ENCODE results near the gene SLC13A1.

GRCh38 chr7:123099712-123100111, 100.1 kb downstream of the SLC13A1 start:
- TF ChIP-seq, protein P1, sequence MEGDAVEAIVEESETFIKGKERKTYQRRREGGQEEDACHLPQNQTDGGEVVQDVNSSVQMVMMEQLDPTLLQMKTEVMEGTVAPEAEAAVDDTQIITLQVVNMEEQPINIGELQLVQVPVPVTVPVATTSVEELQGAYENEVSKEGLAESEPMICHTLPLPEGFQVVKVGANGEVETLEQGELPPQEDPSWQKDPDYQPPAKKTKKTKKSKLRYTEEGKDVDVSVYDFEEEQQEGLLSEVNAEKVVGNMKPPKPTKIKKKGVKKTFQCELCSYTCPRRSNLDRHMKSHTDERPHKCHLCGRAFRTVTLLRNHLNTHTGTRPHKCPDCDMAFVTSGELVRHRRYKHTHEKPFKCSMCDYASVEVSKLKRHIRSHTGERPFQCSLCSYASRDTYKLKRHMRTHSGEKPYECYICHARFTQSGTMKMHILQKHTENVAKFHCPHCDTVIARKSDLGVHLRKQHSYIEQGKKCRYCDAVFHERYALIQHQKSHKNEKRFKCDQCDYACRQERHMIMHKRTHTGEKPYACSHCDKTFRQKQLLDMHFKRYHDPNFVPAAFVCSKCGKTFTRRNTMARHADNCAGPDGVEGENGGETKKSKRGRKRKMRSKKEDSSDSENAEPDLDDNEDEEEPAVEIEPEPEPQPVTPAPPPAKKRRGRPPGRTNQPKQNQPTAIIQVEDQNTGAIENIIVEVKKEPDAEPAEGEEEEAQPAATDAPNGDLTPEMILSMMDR (IDR thresholded peaks at IDR 0.05): no peak
- no peak for TF ChIP-seq POLR2A (IDR thresholded peaks at IDR 0.05)

Measured in adrenal gland (tissue), 5 donors.